ENCODE results near the gene RALGDS. TPM values are rescaled to one million over a fixed set of nuclear protein-coding genes. Genes with fewer than 3 reads are reported as not detected.

Gene RALGDS
- total RNA-seq, 2 experiments from 2014 or later = 130 to 134 TPM

DNA sequence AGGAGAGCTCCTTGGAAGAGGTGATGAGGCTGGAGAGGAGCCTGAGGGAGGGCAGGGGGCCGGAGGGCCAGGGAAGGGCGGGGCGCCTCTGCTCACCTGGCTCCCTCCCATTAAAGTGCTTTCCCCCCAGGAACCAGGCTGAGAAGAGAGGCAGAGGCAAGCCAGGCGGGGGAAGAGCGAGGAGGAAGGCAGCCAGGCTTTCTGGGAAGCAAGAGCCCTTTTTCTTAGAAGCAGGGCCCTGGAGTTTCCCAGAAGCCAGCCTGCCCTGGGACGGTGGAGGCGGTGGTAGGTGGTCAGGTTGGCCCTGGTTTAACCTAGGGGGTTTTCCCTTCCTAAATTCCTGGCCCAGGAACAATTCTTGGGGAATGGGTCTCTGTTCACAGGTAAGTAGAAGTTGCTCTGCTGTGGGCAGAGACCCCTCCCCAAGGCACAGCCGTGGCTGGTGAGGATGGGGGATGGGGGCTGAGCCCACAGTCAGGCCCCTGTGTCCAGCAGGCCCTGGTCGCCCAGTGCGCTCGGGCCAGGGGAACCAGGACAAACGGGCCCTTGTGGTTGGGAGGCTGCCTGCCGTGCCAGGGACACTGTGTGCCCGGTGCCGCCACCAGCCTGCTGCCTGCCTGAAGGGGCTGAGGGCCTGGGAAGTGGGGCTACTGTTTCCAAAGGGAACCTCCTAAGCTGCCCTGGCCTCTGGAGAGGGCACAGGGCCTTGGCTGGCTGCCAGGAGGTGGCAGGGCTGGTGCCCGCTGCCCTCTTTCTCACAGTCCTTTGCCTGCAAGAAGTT, 16.6 kb upstream of the RALGDS start:
- peak overlapping the region; percentile 44 for H3K4me3 Mint-ChIP-seq
- DNase-seq = no peak
- H3K36me3 Mint-ChIP-seq = peaks cover 6% of the 10 kb centered on the region
- peak overlapping the region; percentile 99 for H3K27ac Mint-ChIP-seq
- peaks cover 56% of the 10 kb centered on the region for H3K4me1 Mint-ChIP-seq
- H3K9me3 Mint-ChIP-seq = no peaks in the 10 kb centered on the region
- POLR2A ChIA-PET = interaction anchor here (0.9 to 3.3 kb wide), 2 partner anchors 11 to 107 kb away, joined by 3 to 13 read pairs; partner anchors contain the start of gene GTF3C5
- no peak for ATAC-seq (ENCODE audit: low read depth)
- H3K27me3 Mint-ChIP-seq = no peaks in the 10 kb centered on the region

DNA sequence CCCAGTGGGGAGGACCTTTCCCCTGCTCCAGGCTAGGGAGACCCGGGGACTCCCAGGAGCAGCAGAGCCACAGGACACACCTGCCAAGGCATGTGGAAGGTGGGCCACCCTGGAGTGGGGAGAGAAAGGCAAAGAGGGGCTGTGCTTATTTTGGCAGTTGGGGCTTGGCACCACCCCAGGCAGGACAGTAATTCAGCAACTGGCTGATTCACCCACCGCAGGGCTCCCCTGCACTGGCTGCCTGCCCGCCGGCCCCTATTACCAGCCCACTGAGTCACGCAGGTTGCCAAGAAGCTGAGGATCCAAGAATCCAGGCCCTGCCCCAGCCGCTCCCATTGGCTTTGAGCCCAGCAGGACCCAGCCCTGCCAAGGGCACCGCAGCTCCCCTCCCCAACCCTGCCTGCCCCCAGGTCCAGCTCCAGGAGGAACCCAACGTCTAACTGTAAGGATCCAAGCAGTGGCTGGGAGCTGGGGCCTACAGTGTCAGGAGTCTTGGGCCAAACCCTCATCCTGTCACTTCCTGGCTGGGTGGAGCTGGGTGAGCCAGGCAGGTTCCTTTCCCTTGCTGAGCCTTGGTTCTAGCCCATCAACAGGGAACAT, 14.2 kb upstream of the RALGDS start:
- POLR2A ChIA-PET = interaction anchor here (0.8 to 3.3 kb wide), 4 partner anchors 9 to 105 kb away, joined by 3 to 13 read pairs (median 6); partner anchors contain the start of gene GTF3C5
- Mint-ChIP-seq H3K27me3 (no peaks in the 10 kb centered on the region), H3K27ac (peak overlapping the region; percentile 99), H3K4me3 (peak overlapping the region; percentile 51), H3K36me3 (peaks cover 6% of the 10 kb centered on the region), H3K9me3 (no peaks in the 10 kb centered on the region), H3K4me1 (peaks cover 56% of the 10 kb centered on the region)
- DNase-seq = no peak
- ATAC-seq (ENCODE audit: low read depth) = no peak

- ATAC-seq (ENCODE audit: low read depth) (no peak), DNase-seq (no peak)
- POLR2A ChIA-PET = interaction anchor here (0.5 to 4.6 kb wide), 11 partner anchors 8 to 213 kb away, joined by 3 to 53 read pairs (median 4); partner anchors contain the start of genes GTF3C5, MED22, RALGDS and RPL7A
Measured at GRCh38 chr9:133134388-133135145, 13.5 kb upstream of the RALGDS start.

GRCh38 chr9:133133681-133134387, 12.8 kb upstream of the RALGDS start:
- peak; percentile 79 for DNase-seq
- Mint-ChIP-seq H3K9me3 (no peaks in the 10 kb centered on the region), H3K36me3 (peaks cover 5% of the 10 kb centered on the region), H3K27me3 (no peaks in the 10 kb centered on the region), H3K4me3 (peak overlapping the region; percentile 70), H3K27ac (peak overlapping the region; percentile 99), H3K4me1 (peaks cover 53% of the 10 kb centered on the region)
- peak; percentile 88 for ATAC-seq (ENCODE audit: low read depth)
- POLR2A ChIA-PET = interaction anchor here (0.5 to 4.6 kb wide), 12 partner anchors 8 to 283 kb away, joined by 3 to 53 read pairs (median 4); partner anchors contain the start of genes GTF3C5, MED22, RALGDS and RPL7A

More at GRCh38 chr9:133134388-133135145, 13.5 kb upstream of the RALGDS start:
- Mint-ChIP-seq H3K27ac (peak overlapping the region; percentile 99), H3K36me3 (peaks cover 6% of the 10 kb centered on the region), H3K4me3 (peak overlapping the region; percentile 70), H3K4me1 (peaks cover 56% of the 10 kb centered on the region), H3K9me3 (no peaks in the 10 kb centered on the region), H3K27me3 (no peaks in the 10 kb centered on the region)

DNA sequence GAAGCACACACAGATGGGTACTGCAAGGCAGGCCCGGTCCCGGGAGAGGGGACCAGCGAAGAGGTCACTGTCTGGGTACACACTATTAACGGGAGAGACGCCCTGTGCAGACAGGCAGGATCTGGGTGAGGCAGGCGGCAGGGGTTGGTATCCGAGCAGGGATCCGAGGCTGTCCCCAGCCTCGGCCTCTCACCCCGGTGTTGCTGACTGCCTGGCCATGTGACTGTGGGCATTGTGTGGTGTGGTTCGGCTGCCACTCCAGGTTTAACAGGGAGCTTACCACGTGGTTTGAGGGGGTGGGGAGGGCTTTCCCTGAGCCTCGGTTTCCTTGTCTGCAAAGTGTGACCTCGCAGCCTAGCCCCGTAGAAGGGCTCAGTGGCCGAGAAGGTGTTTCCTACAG, 11.1 kb upstream of the RALGDS start:
- DNase-seq (no peak), ATAC-seq (ENCODE audit: low read depth) (no peak)
- Mint-ChIP-seq H3K9me3 (no peaks in the 10 kb centered on the region), H3K27me3 (no peaks in the 10 kb centered on the region), H3K27ac (peak overlapping the region; percentile 99), H3K36me3 (peaks cover 9% of the 10 kb centered on the region), H3K4me1 (peaks cover 56% of the 10 kb centered on the region), H3K4me3 (peak overlapping the region; percentile 89)
- POLR2A ChIA-PET = interaction anchor here (0.6 to 4.6 kb wide), 2 partner anchors 12 to 94 kb away, joined by 4 to 53 read pairs; no protein-coding TSS in a partner anchor

DNA sequence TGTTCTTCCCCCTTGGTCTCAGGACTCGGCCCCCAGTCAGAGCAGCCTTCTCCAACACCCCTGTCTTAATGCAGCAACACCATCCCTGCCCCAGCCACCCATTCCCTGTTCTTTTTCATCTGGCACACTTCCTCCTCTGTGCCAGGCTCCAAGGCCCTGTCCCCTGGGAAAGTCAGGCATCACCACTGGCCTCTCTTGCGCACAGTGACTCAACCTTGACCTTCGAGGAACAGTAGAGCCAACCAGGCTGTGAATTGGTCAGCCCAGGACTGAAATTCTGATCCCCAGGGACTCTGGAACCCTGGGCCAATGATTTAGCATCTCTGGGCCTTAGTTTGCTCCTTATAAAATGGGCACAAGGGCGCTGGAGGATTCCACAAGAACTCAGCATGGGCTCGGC, 10.5 kb upstream of the RALGDS start:
- Mint-ChIP-seq H3K4me3 (peak overlapping the region; percentile 89), H3K36me3 (peaks cover 11% of the 10 kb centered on the region), H3K27me3 (no peaks in the 10 kb centered on the region), H3K4me1 (peaks cover 59% of the 10 kb centered on the region), H3K9me3 (no peaks in the 10 kb centered on the region), H3K27ac (peak overlapping the region; percentile 99)
- ATAC-seq (ENCODE audit: low read depth) = no peak
- POLR2A ChIA-PET = interaction anchor here (0.6 to 4.6 kb wide), 4 partner anchors 9 to 223 kb away, joined by 4 to 53 read pairs (median 6); partner anchors contain the start of gene GTF3C5
- no peak for DNase-seq

GRCh38 chr9:133130685-133131244, 9.7 kb upstream of the RALGDS start:
- H3K4me3 Mint-ChIP-seq = peak overlapping the region; percentile 89
- H3K27ac Mint-ChIP-seq = peak overlapping the region; percentile 99
- DNase-seq = peak; percentile 66
- POLR2A ChIA-PET = interaction anchor here (0.6 to 4.6 kb wide), 4 partner anchors 8 to 222 kb away, joined by 4 to 53 read pairs (median 6); partner anchors contain the start of gene GTF3C5
- ATAC-seq (ENCODE audit: low read depth) = peak; percentile 58
- H3K27me3 Mint-ChIP-seq = no peaks in the 10 kb centered on the region
- no peaks in the 10 kb centered on the region for H3K9me3 Mint-ChIP-seq
- H3K36me3 Mint-ChIP-seq = peaks cover 10% of the 10 kb centered on the region
- peaks cover 58% of the 10 kb centered on the region for H3K4me1 Mint-ChIP-seq

GRCh38 chr9:133129001-133129795, 8.2 kb upstream of the RALGDS start:
- POLR2A ChIA-PET = interaction anchor here (1.2 kb wide), 2 partner anchors 15 to 98 kb away, joined by 3 to 8 read pairs; partner anchors contain the start of gene GTF3C5
- no peak for ATAC-seq (ENCODE audit: low read depth)
- DNase-seq = no peak
- peaks cover 56% of the 10 kb centered on the region for H3K4me1 Mint-ChIP-seq
- peak overlapping the region; percentile 89 for H3K4me3 Mint-ChIP-seq
- peak overlapping the region; percentile 77 for H3K27ac Mint-ChIP-seq
- no peaks in the 10 kb centered on the region for H3K27me3 Mint-ChIP-seq
- H3K9me3 Mint-ChIP-seq = no peaks in the 10 kb centered on the region
- H3K36me3 Mint-ChIP-seq = peaks cover 10% of the 10 kb centered on the region

DNA sequence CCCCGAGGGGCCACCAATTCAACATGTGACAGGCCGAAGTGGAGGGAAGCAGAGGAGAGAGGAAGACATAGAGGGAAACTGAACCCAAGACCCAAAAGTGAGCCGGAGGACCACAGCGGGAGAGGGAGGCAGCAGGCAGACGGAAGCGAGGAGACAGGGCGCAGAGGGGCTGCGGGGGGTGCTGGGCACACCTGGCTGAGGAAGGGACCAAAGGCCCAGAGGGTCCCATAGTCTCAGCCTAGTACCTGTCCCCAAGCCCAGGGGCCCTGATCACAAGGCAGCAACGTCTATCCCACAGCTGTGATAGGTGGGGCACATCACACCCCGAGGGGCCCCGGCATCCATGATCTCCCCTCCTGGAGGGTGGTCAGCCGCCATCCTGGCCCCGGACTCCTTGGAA, 7.1 kb upstream of the RALGDS start:
- no peak for DNase-seq
- no peaks in the 10 kb centered on the region for H3K9me3 Mint-ChIP-seq
- H3K4me1 Mint-ChIP-seq = peaks cover 58% of the 10 kb centered on the region
- H3K4me3 Mint-ChIP-seq = peak overlapping the region; percentile 58
- no peaks in the 10 kb centered on the region for H3K27me3 Mint-ChIP-seq
- no peak for ATAC-seq (ENCODE audit: low read depth)
- POLR2A ChIA-PET = no interaction called here
- peaks cover 10% of the 10 kb centered on the region for H3K36me3 Mint-ChIP-seq
- H3K27ac Mint-ChIP-seq = no peak overlapping the region

DNA sequence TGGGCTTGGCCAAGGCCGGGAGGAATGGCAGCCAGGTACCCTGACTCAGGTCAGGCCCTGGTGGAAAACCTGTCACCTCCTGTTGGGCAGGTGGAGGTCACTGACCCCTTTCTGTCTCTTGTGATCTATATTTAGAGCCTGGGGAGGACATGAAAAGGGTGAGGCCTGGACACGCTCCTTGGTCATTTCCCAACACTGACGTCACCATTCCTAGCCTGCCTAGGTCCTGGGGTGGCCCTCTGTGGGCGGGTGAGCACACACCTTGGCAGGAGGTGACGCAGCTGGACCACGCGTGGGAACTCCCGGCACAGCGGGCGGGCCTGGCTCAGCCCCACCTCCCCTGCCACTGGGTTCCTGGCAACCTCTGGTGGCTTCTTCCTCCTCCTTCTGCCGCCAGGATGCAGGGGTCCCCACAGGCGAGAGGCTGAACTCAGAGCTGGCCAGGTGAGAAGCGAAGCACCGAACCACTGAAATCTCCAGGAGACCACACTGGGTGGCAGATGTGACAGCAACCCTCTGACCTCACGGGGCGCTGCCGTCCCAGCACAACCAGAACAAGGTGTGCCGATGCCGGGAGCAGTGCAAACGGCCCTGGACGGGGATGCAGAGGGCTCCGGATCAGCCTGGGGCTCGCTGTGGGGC, 6.4 kb upstream of the RALGDS start:
- Mint-ChIP-seq H3K4me3 (peak overlapping the region; percentile 58), H3K9me3 (no peaks in the 10 kb centered on the region), H3K27ac (peak overlapping the region; percentile 68), H3K36me3 (peaks cover 10% of the 10 kb centered on the region), H3K27me3 (no peaks in the 10 kb centered on the region), H3K4me1 (peaks cover 57% of the 10 kb centered on the region)
- ATAC-seq (ENCODE audit: low read depth) (peak; percentile 4), DNase-seq (no peak)
- POLR2A ChIA-PET = interaction anchor here (1.3 kb wide), 1 partner anchor 97 kb away, joined by 6 read pairs; the partner anchor contains the start of gene GTF3C5

GRCh38 chr9:133126697-133127339, 5.8 kb upstream of the RALGDS start:
- H3K36me3 Mint-ChIP-seq = peaks cover 10% of the 10 kb centered on the region
- peaks cover 60% of the 10 kb centered on the region for H3K4me1 Mint-ChIP-seq
- H3K27ac Mint-ChIP-seq = peak overlapping the region; percentile 73
- H3K4me3 Mint-ChIP-seq = peak overlapping the region; percentile 62
- POLR2A ChIA-PET = interaction anchor here (0.7 to 1.3 kb wide), 4 partner anchors 17 to 1012 kb away, joined by 3 to 6 read pairs (median 5); partner anchors contain the start of gene GTF3C5
- H3K9me3 Mint-ChIP-seq = no peaks in the 10 kb centered on the region
- ATAC-seq (ENCODE audit: low read depth) (no peak), DNase-seq (no peak)
- no peaks in the 10 kb centered on the region for H3K27me3 Mint-ChIP-seq

Measured in activated naive CD8-positive, alpha-beta T cell treated with anti-CD3 and anti-CD28 coated beads, Interleukin-2, amount 10 ng/mL, durations not matched to agents 7 days and 5 days (primary cell).